PFSK-1 (cell line): ENCODE data around the gene SYCE3.

Source experiments
- POLR2AphosphoS5 ChIP-seq: IDR thresholded peaks from 2 replicates; pipeline ENCODE4 v1.6.1; 2012; ENCODE audit warnings: low read depth, mild to moderate bottlenecking, control low read depth, low read length, moderate library complexity
- REST ChIP-seq, 2 experiments: IDR thresholded peaks; 2 replicates each; pipeline versions ENCODE4 v1.6.1 to v1.8.0; 2011 to 2012; ENCODE audit warnings: low read depth in 2 of 2, low read length in 2 of 2, control low read depth in 1 of 2, inconsistent platforms in 1 of 2, mild to moderate bottlenecking in 1 of 2, moderate library complexity in 1 of 2; ENCODE audit not compliant: insufficient read depth in 1 of 2
- SIN3A ChIP-seq: IDR thresholded peaks from 2 replicates; pipeline ENCODE4 v1.6.1; 2012; ENCODE audit warnings: mild to moderate bottlenecking, low read length, moderate library complexity, borderline replicate concordance; ENCODE audit not compliant: insufficient read depth
- TAF1 ChIP-seq: IDR thresholded peaks from 2 replicates; pipeline ENCODE4 v1.6.1; 2012; ENCODE audit warnings: low read length, control low read depth, borderline replicate concordance; ENCODE audit not compliant: insufficient read depth

GRCh38 chr22:50606165-50606945, 43.6 kb upstream of the SYCE3 start:
- no peak for TF ChIP-seq POLR2AphosphoS5
- TF ChIP-seq TAF1: no peak
- no peak for TF ChIP-seq REST (IDR thresholded peaks at IDR 0.05; ENCODE audit: insufficient read depth in 1 of 2, low read depth in 2 of 2, low read length in 2 of 2)
- no peak for TF ChIP-seq SIN3A
